HG03025 (cell line): ENCODE results near the gene RAB10.
"Not testable (repeated sequence)": the region's sequence is repeated elsewhere in the genome, so short reads cannot be mapped to it uniquely, and the experiment has no call there.

Experiments used
- ATAC-seq: cut with Tn5 transposase; IDR thresholded peaks from one replicate; pipeline ENCODE4 v1.9.1; 2021; ENCODE audit warnings: mild to moderate bottlenecking, moderate library complexity; ENCODE audit not compliant: unreplicated experiment, low FRiP score

The RAB10 gene

GRCh38 chr2:26086779-26087178 is 52.9 kb downstream of the RAB10 start:
- ATAC-seq, result no peak

- no peak for ATAC-seq
Observed at GRCh38 chr2:26088038-26088643, 54.3 kb downstream of the RAB10 start.

GRCh38 chr2:26088931-26089330 is 55.0 kb downstream of the RAB10 start:
- not testable (repeated sequence) for ATAC-seq

- ATAC-seq, result no peak
Observed at GRCh38 chr2:26089337-26089736, 55.5 kb downstream of the RAB10 start.

- no peak for ATAC-seq
Observed at GRCh38 chr2:26095758-26096157, 61.9 kb downstream of the RAB10 start.

- no peak for ATAC-seq
Observed at GRCh38 chr2:26099933-26100332, 66.0 kb downstream of the RAB10 start.

GRCh38 chr2:26100384-26100783 is 66.5 kb downstream of the RAB10 start:
- no peak for ATAC-seq

- ATAC-seq, result no peak
Observed at GRCh38 chr2:26103752-26104151, 69.9 kb downstream of the RAB10 start.

GRCh38 chr2:26108701-26109100 is 74.8 kb downstream of the RAB10 start:
- ATAC-seq, result not testable (repeated sequence)

- no peak for ATAC-seq
Observed at GRCh38 chr2:26112201-26112600, 78.3 kb downstream of the RAB10 start.

- no peak for ATAC-seq
Observed at GRCh38 chr2:26114151-26114550, 80.3 kb downstream of the RAB10 start.

GRCh38 chr2:26118682-26119081 is 84.8 kb downstream of the RAB10 start:
- ATAC-seq, result no peak

GRCh38 chr2:26119521-26119920 is 85.6 kb downstream of the RAB10 start:
- no peak for ATAC-seq

GRCh38 chr2:26122630-26123029 is 88.7 kb downstream of the RAB10 start:
- no peak for ATAC-seq

- ATAC-seq, result no peak
Observed at GRCh38 chr2:26123426-26123825, 89.5 kb downstream of the RAB10 start.

GRCh38 chr2:26126074-26126473 is 92.2 kb downstream of the RAB10 start:
- no peak for ATAC-seq

- no peak for ATAC-seq
Observed at GRCh38 chr2:26128176-26128575, 94.3 kb downstream of the RAB10 start.

GRCh38 chr2:26130763-26131162 is 96.9 kb downstream of the RAB10 start:
- ATAC-seq, result no peak

- no peak for ATAC-seq
Observed at GRCh38 chr2:26136451-26136850, 102.6 kb downstream of the RAB10 start.

- no peak for ATAC-seq
Observed at GRCh38 chr2:26139269-26140183, 105.6 kb downstream of the RAB10 start.

GRCh38 chr2:26141145-26141769 is 107.4 kb downstream of the RAB10 start:
- no peak for ATAC-seq
